NCI-H1048 (cell line): Measurements from ENCODE around the gene KCNIP1.

Experiments
- DNase-seq: peaks from one replicate; lab custom pipeline; 2025; lab: John Stamatoyannopoulos, UW

Gene KCNIP1

GRCh38 chr5:170508660-170509347 is 5.0 kb downstream of the KCNIP1 start:
- DNase-seq, result no peak

- DNase-seq, result no peak
These were observed 5.5 kb downstream of the KCNIP1 start for GRCh38 chr5:170509348-170509660.

GRCh38 chr5:170510126-170510525 is 6.3 kb downstream of the KCNIP1 start:
- DNase-seq, result no peak

- DNase-seq, result no peak
These were observed 6.7 kb downstream of the KCNIP1 start for GRCh38 chr5:170510559-170510958.

- DNase-seq, result no peak
These were observed 7.9 kb downstream of the KCNIP1 start for GRCh38 chr5:170511551-170512258.

GRCh38 chr5:170513856-170514525 is 10.2 kb downstream of the KCNIP1 start:
- no peak for DNase-seq

- no peak for DNase-seq
These were observed 13.6 kb downstream of the KCNIP1 start for GRCh38 chr5:170517411-170517810.

- no peak for DNase-seq
These were observed 14.5 kb downstream of the KCNIP1 start for GRCh38 chr5:170518277-170518676.

GRCh38 chr5:170519549-170519948 is 15.7 kb downstream of the KCNIP1 start:
- no peak for DNase-seq

GRCh38 chr5:170520372-170520771 is 16.6 kb downstream of the KCNIP1 start:
- DNase-seq, result no peak

GRCh38 chr5:170522211-170523141 is 18.7 kb downstream of the KCNIP1 start:
- DNase-seq, result no peak

- DNase-seq, result peak; percentile 19
These were observed 19.3 kb downstream of the KCNIP1 start for GRCh38 chr5:170523142-170523551.

- DNase-seq, result no peak
These were observed 20.0 kb downstream of the KCNIP1 start for GRCh38 chr5:170523830-170524229.

GRCh38 chr5:170524576-170524975 is 20.8 kb downstream of the KCNIP1 start:
- no peak for DNase-seq

- no peak for DNase-seq
These were observed 21.8 kb downstream of the KCNIP1 start for GRCh38 chr5:170525470-170526211.

- no peak for DNase-seq
These were observed 24.2 kb downstream of the KCNIP1 start for GRCh38 chr5:170527991-170528390.

- DNase-seq, result no peak
These were observed 25.2 kb downstream of the KCNIP1 start for GRCh38 chr5:170528976-170529375.

GRCh38 chr5:170532935-170533334 is 29.1 kb downstream of the KCNIP1 start:
- no peak for DNase-seq

- DNase-seq, result no peak
These were observed 29.6 kb downstream of the KCNIP1 start for GRCh38 chr5:170533383-170533782.

GRCh38 chr5:170534177-170534576 is 30.4 kb downstream of the KCNIP1 start:
- DNase-seq, result no peak

GRCh38 chr5:170534941-170535340 is 31.1 kb downstream of the KCNIP1 start:
- no peak for DNase-seq
